ENCODE results near the gene LTBP1. TPM values are rescaled to one million over a fixed set of nuclear protein-coding genes. Genes with fewer than 3 reads are reported as not detected.

Gene LTBP1
- total RNA-seq, 1 experiment from 2014 or later: 12.5 TPM

GRCh38 chr2:33077844-33078243, 131.1 kb downstream of the LTBP1 start:
- H3K27me3 ChIP-seq (ENCODE audit: control insufficient read depth, insufficient read depth, low read length): no peaks in the 10 kb centered on the region
- DNase-seq (ENCODE audit: low read depth, low spot score) (no peak), ATAC-seq (no peak)
- ChIA-PET POLR2A (no interaction called here), CTCF (no interaction called here)
- no peaks in the 10 kb centered on the region for H3K9me3 ChIP-seq (ENCODE audit: control insufficient read depth, insufficient read depth, low read depth, low read length)
- H3K27ac ChIP-seq (ENCODE audit: low read length): no peak overlapping the region
- intact Hi-C loops (cut with micrococcal nuclease; ENCODE audit: unreplicated experiment) (no loop called here), in situ Hi-C loops (cut with HindIII; ENCODE audit: low pct_unique_long_range_greater_than_20kb, low sequenced_read_pairs) (no loop called here)
- BruUV-seq (replicated peaks): no TSS peak
- TF ChIP-seq TCF7L2 (IDR thresholded peaks at IDR 0.05; ENCODE audit: low read depth, low read length) (no peak), SIN3A (IDR thresholded peaks at IDR 0.05; ENCODE audit: borderline replicate concordance, insufficient read depth, low read depth, low read length) (no peak), POLR2AphosphoS5 (IDR thresholded peaks at IDR 0.05; ENCODE audit: low read depth, low read length) (no peak), REST (IDR thresholded peaks at IDR 0.05; ENCODE audit: insufficient read depth in 1 of 2, low read depth in 2 of 2, low read length in 1 of 2) (no peak)
- TF ChIP-seq, protein P1, sequence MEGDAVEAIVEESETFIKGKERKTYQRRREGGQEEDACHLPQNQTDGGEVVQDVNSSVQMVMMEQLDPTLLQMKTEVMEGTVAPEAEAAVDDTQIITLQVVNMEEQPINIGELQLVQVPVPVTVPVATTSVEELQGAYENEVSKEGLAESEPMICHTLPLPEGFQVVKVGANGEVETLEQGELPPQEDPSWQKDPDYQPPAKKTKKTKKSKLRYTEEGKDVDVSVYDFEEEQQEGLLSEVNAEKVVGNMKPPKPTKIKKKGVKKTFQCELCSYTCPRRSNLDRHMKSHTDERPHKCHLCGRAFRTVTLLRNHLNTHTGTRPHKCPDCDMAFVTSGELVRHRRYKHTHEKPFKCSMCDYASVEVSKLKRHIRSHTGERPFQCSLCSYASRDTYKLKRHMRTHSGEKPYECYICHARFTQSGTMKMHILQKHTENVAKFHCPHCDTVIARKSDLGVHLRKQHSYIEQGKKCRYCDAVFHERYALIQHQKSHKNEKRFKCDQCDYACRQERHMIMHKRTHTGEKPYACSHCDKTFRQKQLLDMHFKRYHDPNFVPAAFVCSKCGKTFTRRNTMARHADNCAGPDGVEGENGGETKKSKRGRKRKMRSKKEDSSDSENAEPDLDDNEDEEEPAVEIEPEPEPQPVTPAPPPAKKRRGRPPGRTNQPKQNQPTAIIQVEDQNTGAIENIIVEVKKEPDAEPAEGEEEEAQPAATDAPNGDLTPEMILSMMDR (IDR thresholded peaks at IDR 0.05): no peak
- no peaks in the 10 kb centered on the region for H3K4me1 ChIP-seq (ENCODE audit: control insufficient read depth, insufficient read depth, low read length)
- H3K36me3 ChIP-seq (ENCODE audit: control insufficient read depth, insufficient read depth, low read length): no peaks in the 10 kb centered on the region
- H3K4me3 ChIP-seq (ENCODE audit: low read depth in 2 of 2, low read length in 2 of 2): no peak overlapping the region

DNA sequence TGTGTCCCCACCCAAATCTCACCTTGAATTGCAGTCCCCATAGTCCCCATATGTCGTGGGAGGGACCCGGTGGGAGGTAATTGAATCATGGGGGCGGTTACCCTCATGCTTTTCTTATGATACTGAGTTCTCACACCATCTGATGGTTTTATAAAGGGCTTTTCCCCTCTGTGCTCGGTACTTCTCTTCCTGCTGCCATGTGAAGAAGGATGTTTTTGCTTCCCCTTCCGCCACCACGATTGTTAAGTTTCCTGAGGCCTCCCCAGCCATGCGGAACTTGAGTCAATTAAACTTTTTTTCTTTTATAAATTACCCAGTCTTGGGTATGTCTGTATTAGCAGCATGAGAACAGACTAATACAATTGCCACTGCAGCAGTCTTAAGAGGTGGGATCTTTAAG, 134.9 kb downstream of the LTBP1 start:
- DNase-seq (ENCODE audit: low read depth, low spot score): no peak
- Histone ChIP-seq H3K4me3 (ENCODE audit: low read depth in 2 of 2, low read length in 2 of 2) (no peak overlapping the region), H3K9me3 (ENCODE audit: control insufficient read depth, insufficient read depth, low read depth, low read length) (no peaks in the 10 kb centered on the region), H3K36me3 (ENCODE audit: control insufficient read depth, insufficient read depth, low read length) (no peaks in the 10 kb centered on the region), H3K27ac (ENCODE audit: low read length) (no peak overlapping the region), H3K27me3 (ENCODE audit: control insufficient read depth, insufficient read depth, low read length) (no peaks in the 10 kb centered on the region), H3K4me1 (ENCODE audit: control insufficient read depth, insufficient read depth, low read length) (no peaks in the 10 kb centered on the region)
- in situ Hi-C loops (cut with HindIII; ENCODE audit: low pct_unique_long_range_greater_than_20kb, low sequenced_read_pairs): no loop called here
- ChIA-PET CTCF (no interaction called here), POLR2A (interaction anchor here (0.6 kb wide), 1 partner anchor 32 kb away, joined by 3 read pairs; no protein-coding TSS in a partner anchor)
- TF ChIP-seq POLR2AphosphoS5 (IDR thresholded peaks at IDR 0.05; ENCODE audit: low read depth, low read length): no peak
- TF ChIP-seq, protein P1 (IDR thresholded peaks at IDR 0.05): no peak
- TF ChIP-seq REST (IDR thresholded peaks at IDR 0.05; ENCODE audit: insufficient read depth in 1 of 2, low read depth in 2 of 2, low read length in 1 of 2): no peak
- no peak for TF ChIP-seq TCF7L2 (IDR thresholded peaks at IDR 0.05; ENCODE audit: low read depth, low read length)
- TF ChIP-seq SIN3A (IDR thresholded peaks at IDR 0.05; ENCODE audit: borderline replicate concordance, insufficient read depth, low read depth, low read length): no peak
- intact Hi-C loops (cut with micrococcal nuclease; ENCODE audit: unreplicated experiment): no loop called here
- ATAC-seq: no peak
- no TSS peak for BruUV-seq (replicated peaks)

All from Panc1 (cell line).